OCI-LY3 (cell line): Measurements from ENCODE around the gene PTPN11.
"Not testable (repeated sequence)": the region's sequence is repeated elsewhere in the genome, so short reads cannot be mapped to it uniquely, and the experiment has no call there.

Experiments used
- H2AFZ ChIP-seq: fragments of 200-600, 300-600 bp; shearing (Covaris generic); 2 replicates; pipeline ENCODE4 v1.6.0; 2014; ENCODE audit warnings: antibody characterized with exemption, low read depth, low read length
- H3K27ac ChIP-seq: fragments of 200-600, 300-600 bp; sonication (generic); 2 replicates; pipeline ENCODE4 v1.5.1; 2014; ENCODE audit warnings: mild to moderate bottlenecking, low read length, moderate library complexity, mixed read lengths
- H3K27me3 ChIP-seq: fragments of 200-600, 300-600 bp; sonication (generic); 2 replicates; pipeline ENCODE4 v1.6.1; 2014; ENCODE audit warnings: low read depth, low read length, mixed read lengths
- H3K36me3 ChIP-seq: fragments of 200-600, 300-600 bp; sonication (generic); replicated peaks from 2 replicates; pipeline ENCODE3; 2014; ENCODE audit warnings: low read depth, low read length, mixed read lengths
- H3K4me1 ChIP-seq: fragments of 300-600, 200-600 bp; sonication (generic); 2 replicates; pipeline ENCODE4 v1.6.1; 2014; ENCODE audit warnings: low read length, mixed read lengths
- H3K4me2 ChIP-seq: fragments of 200-600, 300-600 bp; sonication (generic); 2 replicates; pipeline ENCODE4 v1.6.1; 2014; ENCODE audit warnings: low read length, mixed read lengths
- H3K4me3 ChIP-seq: fragments of 300-600, 200-600 bp; sonication (generic); 2 replicates; pipeline ENCODE4 v1.5.1; 2014; ENCODE audit warnings: antibody characterized with exemption, mild to moderate bottlenecking, low read length, moderate library complexity
- H3K79me2 ChIP-seq: fragments of 300-600, 200-600 bp; shearing (Covaris generic); 2 replicates; pipeline ENCODE4 v1.6.1; 2014; ENCODE audit warnings: mild to moderate bottlenecking, low read length, mixed read lengths
- H3K9ac ChIP-seq: fragments of 300-600, 200-600 bp; shearing (Covaris generic); 2 replicates; pipeline ENCODE4 v1.6.0; 2014; ENCODE audit warnings: mild to moderate bottlenecking, low read length, moderate library complexity
- H3K9me3 ChIP-seq: fragments of 200-600, 300-600 bp; shearing (Covaris generic); 2 replicates; pipeline ENCODE4 v1.6.1; 2014; ENCODE audit warnings: low read length, mixed read lengths; ENCODE audit not compliant: insufficient read depth
- H4K20me1 ChIP-seq: fragments of 200-600, 300-600 bp; sonication (generic); 2 replicates; pipeline ENCODE4 v1.6.1; 2016; ENCODE audit warnings: low read length, mixed read lengths; ENCODE audit not compliant: insufficient read depth
- CTCF ChIP-seq: fragments of 200-600, 300-600 bp; sonication (generic); IDR thresholded peaks from 2 replicates; pipeline ENCODE4 v1.5.1; 2014; ENCODE audit warnings: antibody characterized with exemption, low read length, low read depth
- EZH2phosphoT487 ChIP-seq: fragments of 200-600 bp; shearing (Covaris generic); IDR thresholded peaks from 2 replicates; pipeline ENCODE4 v1.6.1; 2018; ENCODE audit warnings: antibody characterized with exemption, mixed run types, low read depth

PTPN11 gene

GRCh38 chr12:112430929-112431328 is 12.2 kb downstream of the PTPN11 start:
- Histone ChIP-seq H3K27me3 (no peaks in the 10 kb centered on the region), H3K79me2 (peaks cover 86% of the 10 kb centered on the region), H3K36me3 (peaks cover 11% of the 10 kb centered on the region), H3K4me3 (no peak overlapping the region), H3K4me1 (no peaks in the 10 kb centered on the region), H3K27ac (no peak overlapping the region), H3K4me2 (no peak overlapping the region), H4K20me1 (peaks cover 18% of the 10 kb centered on the region), H2AFZ (no peak overlapping the region), H3K9me3 (no peaks in the 10 kb centered on the region), H3K9ac (no peak overlapping the region)
- no peak for TF ChIP-seq CTCF
- TF ChIP-seq EZH2phosphoT487, result no peak

- H3K36me3 ChIP-seq, result peaks cover 8% of the 10 kb centered on the region
- H3K9me3 ChIP-seq, result no peaks in the 10 kb centered on the region
- no peak overlapping the region for H3K27ac ChIP-seq
- peaks cover 84% of the 10 kb centered on the region for H3K79me2 ChIP-seq
- TF ChIP-seq CTCF (no peak), EZH2phosphoT487 (no peak)
- H3K4me3 ChIP-seq, result no peak overlapping the region
- H3K4me2 ChIP-seq, result no peak overlapping the region
- no peak overlapping the region for H2AFZ ChIP-seq
- H3K9ac ChIP-seq, result no peak overlapping the region
- peaks cover 23% of the 10 kb centered on the region for H4K20me1 ChIP-seq
- no peaks in the 10 kb centered on the region for H3K27me3 ChIP-seq
- H3K4me1 ChIP-seq, result no peaks in the 10 kb centered on the region
These were observed 13.2 kb downstream of the PTPN11 start for GRCh38 chr12:112431965-112432364.

- no peak overlapping the region for H2AFZ ChIP-seq
- no peak overlapping the region for H3K9ac ChIP-seq
- no peak overlapping the region for H3K4me2 ChIP-seq
- H3K4me1 ChIP-seq, result no peaks in the 10 kb centered on the region
- H3K27ac ChIP-seq, result no peak overlapping the region
- peaks cover 85% of the 10 kb centered on the region for H3K79me2 ChIP-seq
- H3K36me3 ChIP-seq, result peaks cover 6% of the 10 kb centered on the region
- peaks cover 30% of the 10 kb centered on the region for H4K20me1 ChIP-seq
- H3K9me3 ChIP-seq, result no peaks in the 10 kb centered on the region
- H3K4me3 ChIP-seq, result no peak overlapping the region
- no peak for TF ChIP-seq EZH2phosphoT487
- no peaks in the 10 kb centered on the region for H3K27me3 ChIP-seq
These were observed 14.8 kb downstream of the PTPN11 start for GRCh38 chr12:112433551-112433950.

- not testable (repeated sequence) for H3K27me3 ChIP-seq, H3K27ac ChIP-seq, H3K9ac ChIP-seq, H3K4me1 ChIP-seq, H3K9me3 ChIP-seq, H2AFZ ChIP-seq, H3K4me3 ChIP-seq, H3K4me2 ChIP-seq, H3K36me3 ChIP-seq
- Histone ChIP-seq H3K79me2 (peaks cover 79% of the 10 kb centered on the region), H4K20me1 (peaks cover 14% of the 10 kb centered on the region; the same call in 1 of the 2 replicates)
These were observed 19.9 kb downstream of the PTPN11 start for GRCh38 chr12:112438645-112439044.

- H3K27ac ChIP-seq, result no peak overlapping the region
- H3K9ac ChIP-seq, result no peak overlapping the region
- peaks cover 79% of the 10 kb centered on the region for H3K79me2 ChIP-seq
- no peaks in the 10 kb centered on the region for H3K36me3 ChIP-seq
- H4K20me1 ChIP-seq, result peaks cover 12% of the 10 kb centered on the region; the same call in 1 of the 2 replicates
- H3K4me1 ChIP-seq, result no peaks in the 10 kb centered on the region
- no peaks in the 10 kb centered on the region for H3K9me3 ChIP-seq
- no peak overlapping the region for H3K4me2 ChIP-seq
- H3K27me3 ChIP-seq, result no peaks in the 10 kb centered on the region
- H3K4me3 ChIP-seq, result no peak overlapping the region
- TF ChIP-seq EZH2phosphoT487 (no peak), CTCF (no peak)
- H2AFZ ChIP-seq, result no peak overlapping the region
These were observed 21.0 kb downstream of the PTPN11 start for GRCh38 chr12:112439769-112440168.

- H3K4me1 ChIP-seq, H3K9ac ChIP-seq, H3K4me3 ChIP-seq, H3K27ac ChIP-seq, H3K27me3 ChIP-seq, H3K4me2 ChIP-seq, H2AFZ ChIP-seq, H3K36me3 ChIP-seq, H3K9me3 ChIP-seq: not testable (repeated sequence)
- H3K79me2 ChIP-seq, result peaks cover 75% of the 10 kb centered on the region
- H4K20me1 ChIP-seq, result peaks cover 12% of the 10 kb centered on the region; the same call in 1 of the 2 replicates
These were observed 21.9 kb downstream of the PTPN11 start for GRCh38 chr12:112440653-112441052.
